Measurements from ENCODE around the gene KIF23.

DNA sequence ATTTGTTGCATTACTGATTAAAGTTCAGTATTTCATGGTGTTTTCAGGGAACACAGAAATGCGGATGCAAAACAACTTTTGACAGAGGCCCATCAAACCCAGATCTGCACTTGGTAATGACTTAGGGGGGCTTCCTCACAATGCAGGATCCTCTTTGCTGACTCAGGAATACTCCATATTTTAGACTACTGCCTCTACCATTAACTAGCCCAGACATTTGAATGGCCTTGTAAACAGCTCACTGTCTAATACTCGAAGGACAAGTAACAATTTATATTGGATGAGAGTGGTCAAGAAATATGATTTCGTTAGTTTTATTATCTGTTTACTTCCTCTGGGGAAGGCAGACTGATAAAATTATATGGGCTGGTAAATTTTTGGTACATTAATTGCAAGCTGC, 9.0 kb upstream of the KIF23 start:
- no peak for TF ChIP-seq POLR2A (IDR thresholded peaks at IDR 0.05)
- TF ChIP-seq, protein P1, sequence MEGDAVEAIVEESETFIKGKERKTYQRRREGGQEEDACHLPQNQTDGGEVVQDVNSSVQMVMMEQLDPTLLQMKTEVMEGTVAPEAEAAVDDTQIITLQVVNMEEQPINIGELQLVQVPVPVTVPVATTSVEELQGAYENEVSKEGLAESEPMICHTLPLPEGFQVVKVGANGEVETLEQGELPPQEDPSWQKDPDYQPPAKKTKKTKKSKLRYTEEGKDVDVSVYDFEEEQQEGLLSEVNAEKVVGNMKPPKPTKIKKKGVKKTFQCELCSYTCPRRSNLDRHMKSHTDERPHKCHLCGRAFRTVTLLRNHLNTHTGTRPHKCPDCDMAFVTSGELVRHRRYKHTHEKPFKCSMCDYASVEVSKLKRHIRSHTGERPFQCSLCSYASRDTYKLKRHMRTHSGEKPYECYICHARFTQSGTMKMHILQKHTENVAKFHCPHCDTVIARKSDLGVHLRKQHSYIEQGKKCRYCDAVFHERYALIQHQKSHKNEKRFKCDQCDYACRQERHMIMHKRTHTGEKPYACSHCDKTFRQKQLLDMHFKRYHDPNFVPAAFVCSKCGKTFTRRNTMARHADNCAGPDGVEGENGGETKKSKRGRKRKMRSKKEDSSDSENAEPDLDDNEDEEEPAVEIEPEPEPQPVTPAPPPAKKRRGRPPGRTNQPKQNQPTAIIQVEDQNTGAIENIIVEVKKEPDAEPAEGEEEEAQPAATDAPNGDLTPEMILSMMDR (IDR thresholded peaks at IDR 0.05), result no peak

Measured in uterus (tissue), 2 donors.